Body of pancreas (tissue), 4 donors: ENCODE data around the gene SIX5. TPM values are rescaled to one million over a fixed set of nuclear protein-coding genes. Genes with fewer than 3 reads are reported as not detected.

Source experiments
- ATAC-seq: fragments of 150-250 bp; one replicate; pipeline ENCODE4 v1.9.1; 2016
- DNase-seq, 4 donors: peaks; one replicate each; pipeline ENCODE4 v3.0.0-alpha.2; 2019
- H3K27ac ChIP-seq, 4 donors: fragments of 200-600 bp; sonication (generic); 1 replicate in 3 of 4; 2 replicates in 1 of 4; pipeline versions ENCODE4 v1.5.1 to v1.6.1; 2016 to 2019; ENCODE audit warnings: mild to moderate bottlenecking in 1 of 4, mixed read lengths in 1 of 4, moderate library complexity in 1 of 4
- H3K27me3 ChIP-seq, 2 donors: fragments of 200-600 bp; sonication (generic); one replicate each; pipeline ENCODE4 v1.6.0; 2016; ENCODE audit warnings: mild to moderate bottlenecking in 1 of 2
- H3K36me3 ChIP-seq, 2 donors: fragments of 200-600 bp; sonication (generic); replicated peaks in 1 of 2; 2 replicates each; pipeline ENCODE4 v1.5.1; 2016; ENCODE audit warnings: low read depth in 2 of 2; ENCODE audit not compliant: insufficient read depth in 1 of 2
- H3K4me1 ChIP-seq: fragments of 200-600 bp; sonication (generic); one replicate; pipeline ENCODE4 v1.6.0; 2016
- H3K4me3 ChIP-seq, 2 donors: fragments of 200-600 bp; sonication (generic); 1 replicate in 1 of 2; 2 replicates in 1 of 2; pipeline ENCODE4 v1.5.1; 2016 to 2019
- H3K9me3 ChIP-seq, 3 donors: fragments of 200-600 bp; sonication (generic); 1 replicate in 2 of 3; 2 replicates in 1 of 3; pipeline ENCODE4 v1.5.1; 2016
- POLR2A ChIP-seq, 3 donors: fragments of 450-650 bp; IDR thresholded peaks; one replicate each; pipeline ENCODE4 v1.6.1; 2016; ENCODE audit warnings: antibody characterized with exemption in 3 of 3, mild to moderate bottlenecking in 2 of 3
- WGBS, 2 donors: methylation state at CpG; one replicate each; pipeline ENCODE4 v1.1.5; 2017; 5-methylcytosine and 5-hydroxymethylcytosine counted together
- intact Hi-C: fragments of 100-400 bp; cut with DNase I; formaldehyde crosslinking; loops from one replicate; pipeline ENCODE4 v1.15.1; 2023
- total RNA-seq, 2 donors: library from RNA; depleted of rRNA; stranded (reverse); fragments of >200 nt; gene quantifications; one replicate each; pipeline ENCODE4 v1.1.0, GENCODE V29; 2016
- TF ChIP-seq, protein P1 (sequence below), 7 experiments: fragments of 450-650 bp in 4 of 7; fragments of 200-600 bp in 3 of 7; sonication (generic) in 3 of 7; IDR thresholded peaks; one replicate each; pipeline ENCODE4 v1.5.1; 2016 to 2019; ENCODE audit warnings: antibody characterized with exemption in 7 of 7

SIX5 gene
- total RNA-seq, 2 donors from 2014 or later: 21.0 to 60.3 TPM

DNA sequence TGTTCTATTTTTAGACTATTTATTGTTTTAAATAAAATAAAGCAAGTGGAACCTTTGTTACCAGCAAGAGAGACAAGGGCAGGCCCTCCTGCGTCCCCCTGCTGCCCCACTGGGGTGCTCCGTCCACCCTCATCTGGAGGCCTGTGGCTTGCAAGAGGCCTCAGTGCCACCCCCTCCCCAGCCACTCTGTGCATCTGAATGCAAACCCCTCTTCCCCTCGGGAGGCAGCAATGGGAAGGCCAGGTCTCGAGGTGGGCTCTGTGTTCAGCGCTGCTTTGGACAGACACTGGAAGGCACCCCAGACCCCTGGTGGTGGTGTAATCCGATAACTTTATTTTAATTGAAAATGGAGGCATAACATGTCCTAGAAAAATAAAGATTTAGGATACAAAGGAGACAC is 4.6 kb downstream of the SIX5 start:
- peaks cover 33% of the 10 kb centered on the region for H3K4me1 ChIP-seq
- H3K4me3 ChIP-seq: no peak overlapping the region
- TF ChIP-seq POLR2A (IDR thresholded peaks at IDR 0.05): no peak
- TF ChIP-seq, protein P1, sequence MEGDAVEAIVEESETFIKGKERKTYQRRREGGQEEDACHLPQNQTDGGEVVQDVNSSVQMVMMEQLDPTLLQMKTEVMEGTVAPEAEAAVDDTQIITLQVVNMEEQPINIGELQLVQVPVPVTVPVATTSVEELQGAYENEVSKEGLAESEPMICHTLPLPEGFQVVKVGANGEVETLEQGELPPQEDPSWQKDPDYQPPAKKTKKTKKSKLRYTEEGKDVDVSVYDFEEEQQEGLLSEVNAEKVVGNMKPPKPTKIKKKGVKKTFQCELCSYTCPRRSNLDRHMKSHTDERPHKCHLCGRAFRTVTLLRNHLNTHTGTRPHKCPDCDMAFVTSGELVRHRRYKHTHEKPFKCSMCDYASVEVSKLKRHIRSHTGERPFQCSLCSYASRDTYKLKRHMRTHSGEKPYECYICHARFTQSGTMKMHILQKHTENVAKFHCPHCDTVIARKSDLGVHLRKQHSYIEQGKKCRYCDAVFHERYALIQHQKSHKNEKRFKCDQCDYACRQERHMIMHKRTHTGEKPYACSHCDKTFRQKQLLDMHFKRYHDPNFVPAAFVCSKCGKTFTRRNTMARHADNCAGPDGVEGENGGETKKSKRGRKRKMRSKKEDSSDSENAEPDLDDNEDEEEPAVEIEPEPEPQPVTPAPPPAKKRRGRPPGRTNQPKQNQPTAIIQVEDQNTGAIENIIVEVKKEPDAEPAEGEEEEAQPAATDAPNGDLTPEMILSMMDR (IDR thresholded peaks at IDR 0.05): no peak
- intact Hi-C loops: no loop called here
- no peaks in the 10 kb centered on the region for H3K36me3 ChIP-seq
- DNase-seq (no peak), ATAC-seq (no peak)
- H3K27ac ChIP-seq: no peak overlapping the region
- WGBS, 2 donors: 61 to 68% methylated on average over 6 of the region's 6 CpGs
- no peaks in the 10 kb centered on the region for H3K9me3 ChIP-seq
- H3K27me3 ChIP-seq: no peaks in the 10 kb centered on the region

DNA sequence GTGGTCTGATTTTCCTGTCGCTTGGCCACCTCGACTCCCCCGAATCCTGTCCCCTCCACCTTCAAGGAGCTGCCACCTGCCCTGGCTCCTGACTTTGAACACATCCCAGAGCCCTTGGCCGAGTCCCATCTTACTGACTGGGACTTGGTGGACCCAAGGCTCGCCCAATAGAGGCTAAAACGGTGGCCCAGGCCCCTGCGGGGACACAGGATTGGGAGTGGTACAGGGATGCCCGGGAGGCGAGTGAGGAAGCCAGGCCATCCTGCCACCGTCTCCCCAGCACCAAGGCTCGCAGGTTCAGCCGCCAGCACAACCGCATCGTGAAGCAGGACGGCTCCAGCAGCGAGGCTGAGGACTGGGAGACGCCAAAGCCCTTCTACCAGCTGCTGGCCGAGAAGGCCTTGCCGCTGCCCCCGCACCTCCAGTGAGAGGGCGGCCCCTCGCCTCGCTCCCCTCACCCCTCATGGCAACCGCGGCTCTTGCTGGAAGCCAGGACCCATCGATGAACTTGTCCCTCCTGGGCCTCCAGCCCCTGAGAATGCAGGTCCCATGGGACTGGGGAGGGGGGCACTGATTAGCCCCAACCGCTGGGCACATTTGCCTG is 5.3 kb downstream of the SIX5 start:
- intact Hi-C loops: no loop called here
- no peak overlapping the region for H3K27ac ChIP-seq
- TF ChIP-seq, protein P1 (IDR thresholded peaks at IDR 0.05): no peak
- TF ChIP-seq POLR2A (IDR thresholded peaks at IDR 0.05): no peak

DNA sequence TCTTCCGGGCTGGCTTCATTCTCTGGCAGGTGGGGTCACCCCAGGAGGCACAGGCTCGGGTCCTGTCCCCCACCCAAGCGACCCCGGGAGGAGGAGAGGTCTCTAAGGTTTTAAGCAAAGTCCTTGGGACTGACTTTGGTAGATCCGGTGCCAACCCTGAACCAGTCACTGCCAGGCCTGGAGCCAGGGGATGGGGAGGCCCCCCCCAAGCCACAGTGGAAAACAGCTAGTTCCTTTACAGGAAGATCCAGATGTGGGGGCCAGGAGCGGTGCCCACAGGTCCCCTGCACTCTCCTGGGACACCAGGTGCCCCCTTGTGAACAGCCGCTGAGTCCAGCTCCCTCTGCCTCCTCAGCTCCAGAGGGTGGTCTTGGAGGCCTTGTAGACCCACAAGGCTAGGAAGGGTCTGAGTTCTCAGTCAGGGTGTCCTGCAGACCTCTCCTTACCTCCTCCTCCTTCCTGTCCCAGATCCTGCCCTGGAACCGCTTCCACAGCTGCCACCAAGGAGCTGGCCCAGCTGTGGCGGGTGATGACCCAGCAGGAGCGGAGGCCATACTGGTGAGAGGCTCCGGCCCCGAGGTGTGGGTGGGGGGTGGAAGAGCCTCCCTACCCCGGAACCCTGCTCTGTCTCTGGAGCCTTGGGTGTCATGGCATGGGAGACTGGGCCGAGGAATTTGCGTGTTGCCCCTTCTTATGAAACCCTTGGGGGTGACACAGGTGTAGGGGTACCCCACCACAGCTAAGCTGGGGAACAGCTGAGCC is 6.0 kb downstream of the SIX5 start:
- DNase-seq: no peak
- 68 to 83% methylated on average over 7 to 15 of the region's 15 CpGs for WGBS, 2 donors
- no peak overlapping the region for H3K27ac ChIP-seq
- peaks cover 32% of the 10 kb centered on the region for H3K4me1 ChIP-seq
- TF ChIP-seq, protein P1 (IDR thresholded peaks at IDR 0.05): no peak
- no peak for TF ChIP-seq POLR2A (IDR thresholded peaks at IDR 0.05)
- H3K27me3 ChIP-seq: no peaks in the 10 kb centered on the region
- no peaks in the 10 kb centered on the region for H3K9me3 ChIP-seq
- intact Hi-C loops: no loop called here
- H3K36me3 ChIP-seq: no peaks in the 10 kb centered on the region
- H3K4me3 ChIP-seq: no peak overlapping the region
- ATAC-seq: no peak

More for the DNA sequence above, 5.3 kb downstream of the SIX5 start:
- ATAC-seq (no peak), DNase-seq (no peak)
- no peaks in the 10 kb centered on the region for H3K9me3 ChIP-seq
- no peaks in the 10 kb centered on the region for H3K27me3 ChIP-seq
- H3K4me3 ChIP-seq: no peak overlapping the region
- WGBS, 2 donors: 59 to 75% methylated on average over 20 of the region's 27 CpGs
- no peaks in the 10 kb centered on the region for H3K36me3 ChIP-seq
- peaks cover 32% of the 10 kb centered on the region for H3K4me1 ChIP-seq

DNA sequence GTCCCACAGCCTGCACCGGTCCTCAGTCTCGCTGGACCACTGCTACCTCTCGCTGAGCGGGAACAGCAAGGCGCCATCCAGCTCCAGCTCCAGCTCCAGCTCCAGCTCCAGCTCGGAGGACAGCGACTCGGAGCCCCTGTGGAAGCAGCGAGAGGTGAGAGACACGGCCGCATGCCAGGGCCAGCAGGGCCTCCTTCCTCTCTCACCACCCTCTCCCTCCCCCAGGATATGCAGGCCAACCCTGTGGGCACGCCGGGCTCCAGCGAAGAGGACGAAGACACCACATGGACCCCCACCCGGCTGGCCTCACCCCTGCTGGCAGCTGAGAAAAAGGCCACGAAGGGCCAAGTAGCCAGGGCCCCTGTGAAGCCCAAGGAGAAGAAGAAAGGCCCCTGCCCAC is 7.3 kb downstream of the SIX5 start:
- no peak for DNase-seq
- H3K4me1 ChIP-seq: peaks cover 28% of the 10 kb centered on the region
- no peaks in the 10 kb centered on the region for H3K27me3 ChIP-seq
- no peaks in the 10 kb centered on the region for H3K36me3 ChIP-seq
- TF ChIP-seq, protein P1 (IDR thresholded peaks at IDR 0.05): no peak
- TF ChIP-seq POLR2A (IDR thresholded peaks at IDR 0.05): no peak
- no peak for ATAC-seq
- WGBS, 2 donors: 82 to 85% methylated on average over 11 to 17 of the region's 17 CpGs
- no peak overlapping the region for H3K4me3 ChIP-seq
- no peak overlapping the region for H3K27ac ChIP-seq
- no peaks in the 10 kb centered on the region for H3K9me3 ChIP-seq
- intact Hi-C loops: no loop called here
